ENCODE results near the gene PSMB7. TPM values are rescaled to one million over a fixed set of nuclear protein-coding genes. Genes with fewer than 3 reads are reported as not detected.

The PSMB7 gene
- total and polyA plus RNA-seq, 2 of the 4 experiments (the other 2 are of a cell fraction): 340 to 430 TPM

- 0 out of 2 replicates have a peak overlapping the region, but pooled peaks have one; percentile 11 for H2AK5ac ChIP-seq (ENCODE audit: low read depth, low read length)
- H4K20me1 ChIP-seq (ENCODE audit: insufficient read depth, low read length): peaks cover 82% of the 10 kb centered on the region
- intact Hi-C loops (cut with micrococcal nuclease) (no loop called here), dilution Hi-C loops (cut with HindIII; ENCODE audit: low sequenced_read_pairs, unreplicated experiment) (no loop called here), in situ Hi-C loops (cut with MboI; ENCODE audit: low sequenced_read_pairs) (no loop called here)
- H3K36me3 ChIP-seq (ENCODE audit: control insufficient read depth, insufficient read depth, low read length): peaks cover 7% of the 10 kb centered on the region
- peak overlapping the region; percentile 37; the same call in 1 of the 2 replicates for H3K4me2 ChIP-seq (ENCODE audit: low read depth, low read length)
- no peak overlapping the region for H3K4me3 ChIP-seq (ENCODE audit: insufficient read depth, low read depth, low read length)
- POLR2A ChIA-PET (ENCODE audit: unreplicated experiment): no interaction called here
- DNase-seq (peak; percentile 82), ATAC-seq (ENCODE audit: low read depth) (peak; percentile 81)
- H4K8ac ChIP-seq (ENCODE audit: low read depth in 2 of 2, low read length in 2 of 2): no peak overlapping the region
- WGBS, 2 experiments (ENCODE audit: extremely low coverage in 2 of 2, insufficient read length in 1 of 2): 87% methylated on average over 5 of the region's 10 CpGs; no CpG with 5 or more reads in 1 of the 2 experiments
- no peak overlapping the region for H3K18ac ChIP-seq (ENCODE audit: low read depth, low read length)
- H2AK9ac ChIP-seq (replicated peaks; ENCODE audit: low read depth, low read length, poor library complexity): no peak overlapping the region
- no peak overlapping the region for H3K14ac ChIP-seq (replicated peaks; ENCODE audit: low read depth, low read length)
- peaks cover 36 to 89% of the 10 kb centered on the region in 2 experiments for H3K79me1 ChIP-seq (ENCODE audit: low read depth in 1 of 2, low read length in 2 of 2)
- H3K56ac ChIP-seq (ENCODE audit: extremely low read depth, insufficient read depth, low read length): no peak overlapping the region
- no peak overlapping the region for H3K4ac ChIP-seq (ENCODE audit: low read depth, low read length)
- no peak overlapping the region for H2AFZ ChIP-seq (replicated peaks; ENCODE audit: low read length, poor library complexity)
- peaks cover 16% of the 10 kb centered on the region for H3K4me1 ChIP-seq (ENCODE audit: control insufficient read depth, insufficient read depth, low read length)
- H3K23ac ChIP-seq (ENCODE audit: low read depth, low read length): no peak overlapping the region
- no peak overlapping the region for H2BK5ac ChIP-seq (ENCODE audit: low read depth, low read length, poor library complexity, severe bottlenecking)
- TF ChIP-seq CEBPB (IDR thresholded peaks at IDR 0.05; ENCODE audit: low read depth, low read length) (peak; percentile 87), RAD21 (IDR thresholded peaks at IDR 0.05; ENCODE audit: low read length) (no peak), FOS (IDR thresholded peaks at IDR 0.05; ENCODE audit: low read depth, low read length) (peak; percentile 77), MAFK (IDR thresholded peaks at IDR 0.05; ENCODE audit: low read depth, low read length) (no peak)
- CTCF ChIA-PET: interaction anchor here (1.0 kb wide), 1 partner anchor 10 kb away, joined by 4 read pairs; no protein-coding TSS in a partner anchor
- H3K27me3 ChIP-seq (ENCODE audit: control insufficient read depth, insufficient read depth, low read length): no peaks in the 10 kb centered on the region
- BruUV-seq (replicated peaks): no TSS peak
- H4K91ac ChIP-seq (ENCODE audit: insufficient read depth, low read depth, low read length): no peak overlapping the region
- H4K5ac ChIP-seq (ENCODE audit: low read depth, low read length): no peak overlapping the region
- peaks cover 41% of the 10 kb centered on the region for H3K9me1 ChIP-seq (ENCODE audit: insufficient read depth, low read length)
- no peak overlapping the region for H2BK15ac ChIP-seq (ENCODE audit: low read depth, low read length)
- no peak overlapping the region for H2BK120ac ChIP-seq (ENCODE audit: low read depth, low read length)
- H3K27ac ChIP-seq (ENCODE audit: insufficient read depth, low read length): no peak overlapping the region
- H3K9me3 ChIP-seq (ENCODE audit: control insufficient read depth, insufficient read depth, low read length): no peaks in the 10 kb centered on the region
- no peak overlapping the region for H3K9ac ChIP-seq (ENCODE audit: low read depth, low read length)
- H2BK20ac ChIP-seq (ENCODE audit: low read depth, low read length): no peak overlapping the region
Measured at GRCh38 chr9:124366476-124367220, 48.6 kb downstream of the PSMB7 start.
